ENCODE measurements around the gene ZNF580.

GRCh38 chr19:55603115-55603514 lies 37.7 kb upstream of the ZNF580 start:
- TF ChIP-seq HINFP (tag; conservative IDR thresholded peaks at IDR 0.05; ENCODE audit: low read depth) (no peak), YBX1 (IDR thresholded peaks at IDR 0.05) (no peak)
